OCI-LY7 (cell line): ENCODE data around the gene GSK3B. TPM values are rescaled to one million over a fixed set of nuclear protein-coding genes. Genes with fewer than 3 reads are reported as not detected.

Experiments
- BruUV-seq: library from RNA; stranded (reverse); fragments of 400-500 nt; replicated peaks from 2 replicates; lab custom pipeline; 2021; lab: Mats Ljungman, UMichigan
- CTCF ChIA-PET: fragments of 300-600 bp; sonication (Branson Sonifier 250); formaldehyde crosslinking; loops from one replicate; lab custom pipeline; 2022; ENCODE audit warnings: antibody characterized with exemption; ENCODE audit not compliant: unreplicated experiment; lab: Charles Lee
- POLR2A ChIA-PET: fragments of 300-600 bp; sonication (Branson Sonifier 250); formaldehyde crosslinking; loops from one replicate; lab custom pipeline; 2022; ENCODE audit warnings: antibody characterized with exemption; lab: Charles Lee
- DNase-seq: peaks from one replicate; pipeline ENCODE4 v3.0.0-alpha.2; 2015; ENCODE audit warnings: low spot score
- H2AFZ ChIP-seq: fragments of 200-600 bp; sonication (generic), shearing (Covaris generic); 2 replicates; pipeline ENCODE4 v1.6.1; 2014; ENCODE audit warnings: mild to moderate bottlenecking, antibody characterized with exemption, low read length, moderate library complexity
- H3K27ac ChIP-seq: fragments of 200-600 bp; sonication (generic); 2 replicates; pipeline ENCODE4 v1.5.1; 2014; ENCODE audit warnings: mixed run types, low read depth, mild to moderate bottlenecking, moderate library complexity, low read length, inconsistent platforms; ENCODE audit not compliant: poor library complexity, severe bottlenecking
- H3K36me3 ChIP-seq: fragments of 200-600 bp; sonication (generic); 2 replicates; pipeline ENCODE4 v1.6.1; 2014; ENCODE audit warnings: mild to moderate bottlenecking, antibody characterized with exemption, low read length, moderate library complexity, mixed read lengths; ENCODE audit not compliant: insufficient read depth
- H3K4me1 ChIP-seq: fragments of 200-600 bp; sonication (generic); 2 replicates; pipeline ENCODE4 v1.5.1; 2014; ENCODE audit warnings: mild to moderate bottlenecking, low read length; ENCODE audit not compliant: insufficient read depth, poor library complexity, severe bottlenecking
- H3K4me2 ChIP-seq: fragments of 200-600 bp; sonication (generic); 2 replicates; pipeline ENCODE4 v1.6.1; 2014; ENCODE audit warnings: mild to moderate bottlenecking, low read length
- H3K4me3 ChIP-seq: fragments of 200-600 bp; sonication (generic); 2 replicates; pipeline ENCODE4 v1.5.1; 2014; ENCODE audit warnings: mild to moderate bottlenecking, low read depth, low read length; ENCODE audit not compliant: poor library complexity, severe bottlenecking
- H3K79me2 ChIP-seq: fragments of 200-600 bp; sonication (generic); 2 replicates; pipeline ENCODE4 v1.6.1; 2016; ENCODE audit warnings: low read depth, mild to moderate bottlenecking, low read length, moderate library complexity, mixed read lengths; ENCODE audit not compliant: insufficient read depth
- H3K9me2 ChIP-seq: fragments of 200-600 bp; sonication (generic); 2 replicates; pipeline ENCODE4 v1.6.1; 2016; ENCODE audit warnings: mild to moderate bottlenecking, low read length, mixed read lengths; ENCODE audit not compliant: insufficient read depth
- H3K9me3 ChIP-seq: fragments of 200-600 bp; sonication (generic); 2 replicates; pipeline ENCODE4 v1.6.1; 2014; ENCODE audit warnings: mild to moderate bottlenecking, mixed run types, low read length, mixed read lengths
- H4K20me1 ChIP-seq: fragments of 200-600 bp; sonication (generic); 2 replicates; pipeline ENCODE4 v1.6.1; 2014; ENCODE audit warnings: mild to moderate bottlenecking, antibody characterized with exemption, low read length, moderate library complexity, mixed read lengths; ENCODE audit not compliant: insufficient read depth
- CTCF ChIP-seq: fragments of 200-600 bp; sonication (generic); conservative IDR thresholded peaks from 2 replicates; pipeline ENCODE4 v1.5.1; 2014; ENCODE audit warnings: mild to moderate bottlenecking, antibody characterized with exemption, low read length, moderate library complexity, mixed read lengths
- EZH2phosphoT487 ChIP-seq: fragments of 200-600 bp; sonication (generic); IDR thresholded peaks from 2 replicates; pipeline ENCODE4 v1.6.1; 2018; ENCODE audit warnings: low read depth, borderline replicate concordance, mild to moderate bottlenecking, mixed run types, antibody characterized with exemption, low read length, moderate library complexity, mixed read lengths
- intact Hi-C: fragments of 100-400 bp; cut with micrococcal nuclease; formaldehyde crosslinking; loops from one replicate; pipeline ENCODE4 v1.10.0; 2022; ENCODE audit not compliant: unreplicated experiment
- total RNA-seq, 2 experiments: library from RNA; depleted of rRNA in 1 of 2; stranded (reverse); fragments of >200 nt in 1 of 2; shearing (Covaris generic) in 1 of 2; gene quantifications; 2 replicates each; pipeline ENCODE4 v1.2.3, GENCODE V29; 2014 to 2022

Gene GSK3B
- total RNA-seq, 2 experiments from 2014 or later, result 26.6 to 40.9 TPM

GRCh38 chr3:119884161-119884557 is 210.1 kb downstream of the GSK3B start:
- Histone ChIP-seq H3K9me2 (no peaks in the 10 kb centered on the region; the same call in 1 of the 2 replicates), H3K4me2 (no peak overlapping the region), H3K79me2 (no peaks in the 10 kb centered on the region), H4K20me1 (no peaks in the 10 kb centered on the region), H2AFZ (no peak overlapping the region), H3K36me3 (peaks cover 28% of the 10 kb centered on the region), H3K4me1 (no peaks in the 10 kb centered on the region), H3K27ac (no peak overlapping the region), H3K4me3 (no peak overlapping the region), H3K9me3 (peaks cover 7% of the 10 kb centered on the region; the same call in 1 of the 2 replicates)
- intact Hi-C loops, result no loop called here
- ChIA-PET CTCF (no interaction called here), POLR2A (interaction anchor here (0.6 kb wide), 1 partner anchor 20 kb away, joined by 3 read pairs; no protein-coding TSS in a partner anchor)
- BruUV-seq, result no TSS peak
- no peak for DNase-seq
- TF ChIP-seq CTCF, result no peak
- no peak for TF ChIP-seq EZH2phosphoT487

GRCh38 chr3:119883461-119884160 is 210.6 kb downstream of the GSK3B start:
- H3K9me2 ChIP-seq, result no peaks in the 10 kb centered on the region; the same call in 1 of the 2 replicates
- H4K20me1 ChIP-seq, result no peaks in the 10 kb centered on the region
- DNase-seq, result no peak
- peaks cover 1% of the 10 kb centered on the region; the same call in 1 of the 2 replicates for H3K9me3 ChIP-seq
- TF ChIP-seq EZH2phosphoT487 (no peak), CTCF (no peak; the same call in 1 of the 2 replicates)
- H3K36me3 ChIP-seq, result peaks cover 24% of the 10 kb centered on the region
- H3K4me3 ChIP-seq, result no peak overlapping the region
- H3K27ac ChIP-seq, result no peak overlapping the region
- POLR2A ChIA-PET, result interaction anchor here (0.6 kb wide), 1 partner anchor 19 kb away, joined by 3 read pairs; no protein-coding TSS in a partner anchor
- CTCF ChIA-PET, result no interaction called here
- H3K4me2 ChIP-seq, result no peak overlapping the region
- H3K79me2 ChIP-seq, result no peaks in the 10 kb centered on the region
- intact Hi-C loops, result no loop called here
- no peaks in the 10 kb centered on the region for H3K4me1 ChIP-seq
- H2AFZ ChIP-seq, result no peak overlapping the region
- BruUV-seq, result no TSS peak

- Histone ChIP-seq H3K27ac (no peak overlapping the region), H2AFZ (no peak overlapping the region), H3K36me3 (peaks cover 29% of the 10 kb centered on the region), H3K9me3 (no peaks in the 10 kb centered on the region), H3K4me3 (no peak overlapping the region), H3K4me2 (no peak overlapping the region), H3K79me2 (no peaks in the 10 kb centered on the region), H4K20me1 (no peaks in the 10 kb centered on the region), H3K4me1 (no peaks in the 10 kb centered on the region), H3K9me2 (no peaks in the 10 kb centered on the region; the same call in 1 of the 2 replicates)
- BruUV-seq, result no TSS peak
- intact Hi-C loops, result no loop called here
- ChIA-PET POLR2A (interaction anchor here (0.5 to 1.3 kb wide), 3 partner anchors 10 to 201 kb away, joined by 3 to 5 read pairs (median 3); no protein-coding TSS in a partner anchor), CTCF (no interaction called here)
- DNase-seq, result no peak
- TF ChIP-seq CTCF (no peak), EZH2phosphoT487 (no peak)
Measured at GRCh38 chr3:119880966-119881365, 213.3 kb downstream of the GSK3B start.
